Esophagus squamous epithelium (tissue), 4 donors: Measurements from ENCODE around the gene PPP1R14B.

Experiments used
- CTCF ChIP-seq, 6 experiments: fragments of 450-650 bp in 4 of 6; fragments of 200-600 bp in 2 of 6; sonication (generic) in 2 of 6; IDR thresholded peaks; one replicate each; pipeline ENCODE4 v1.5.1; 2016 to 2019; ENCODE audit warnings: antibody characterized with exemption in 6 of 6, mild to moderate bottlenecking in 4 of 6, moderate library complexity in 4 of 6
- POLR2A ChIP-seq, 4 donors: fragments of 450-650 bp; IDR thresholded peaks; one replicate each; pipeline ENCODE4 v1.6.1; 2017; ENCODE audit warnings: antibody characterized with exemption in 4 of 4, mild to moderate bottlenecking in 4 of 4, moderate library complexity in 3 of 4

- no peak for TF ChIP-seq CTCF (IDR thresholded peaks at IDR 0.05)
- TF ChIP-seq POLR2A (IDR thresholded peaks at IDR 0.05) = no peak
Measured at GRCh38 chr11:64247729-64248531, 1.2 kb upstream of the PPP1R14B start.
